ENCODE measurements around the gene HLA-DQB2.
"Not testable (repeated sequence)": the region's sequence is repeated elsewhere in the genome, so short reads cannot be mapped to it uniquely, and the experiment has no call there.

HLA-DQB2 gene

DNA sequence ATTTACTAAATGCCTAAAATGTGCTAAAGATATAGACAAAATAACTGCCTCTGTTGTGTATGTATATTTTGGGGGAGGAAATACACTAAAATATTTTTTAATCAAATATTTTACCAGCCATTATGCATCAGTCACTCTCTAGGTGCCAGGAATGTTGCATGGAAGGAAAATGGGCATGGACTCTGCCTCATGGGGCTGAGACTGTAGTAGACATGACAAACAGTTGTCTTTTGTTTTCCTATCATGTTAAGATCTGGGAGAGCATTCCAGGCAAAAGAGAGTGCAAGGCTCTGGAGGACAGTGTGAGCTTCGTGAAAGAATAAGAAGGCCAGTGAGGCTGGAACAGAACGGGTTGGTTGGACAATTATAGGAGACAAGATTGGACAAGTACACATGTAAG is 27.0 kb upstream of the HLA-DQB2 start:
- Histone ChIP-seq H3K79me2 (ENCODE audit: insufficient read depth, low read length) (no peaks in the 10 kb centered on the region), H3K9me2 (replicated peaks; ENCODE audit: insufficient read depth, low read length) (no peaks in the 10 kb centered on the region), H3K4me2 (ENCODE audit: low read depth, low read length, poor library complexity, severe bottlenecking) (no peak overlapping the region), H4K20me1 (ENCODE audit: low read depth, low read length) (no peaks in the 10 kb centered on the region), H3K9ac (ENCODE audit: low read length) (no peak overlapping the region), H2AFZ (ENCODE audit: low read depth, low read length, severe bottlenecking) (no peak overlapping the region), H3K27ac (ENCODE audit: low read depth, low read length) (no peak overlapping the region), H3F3A (ENCODE audit: insufficient read depth) (no peaks in the 10 kb centered on the region), H3K4me3 (ENCODE audit: insufficient read depth, low read length, poor library complexity, severe bottlenecking) (no peak overlapping the region), H3K27me3 (ENCODE audit: low read length) (no peaks in the 10 kb centered on the region), H3K9me3 (ENCODE audit: insufficient read depth, low read length) (no peaks in the 10 kb centered on the region), H3K36me3 (ENCODE audit: low read length) (no peaks in the 10 kb centered on the region)
- TF ChIP-seq, protein P1, sequence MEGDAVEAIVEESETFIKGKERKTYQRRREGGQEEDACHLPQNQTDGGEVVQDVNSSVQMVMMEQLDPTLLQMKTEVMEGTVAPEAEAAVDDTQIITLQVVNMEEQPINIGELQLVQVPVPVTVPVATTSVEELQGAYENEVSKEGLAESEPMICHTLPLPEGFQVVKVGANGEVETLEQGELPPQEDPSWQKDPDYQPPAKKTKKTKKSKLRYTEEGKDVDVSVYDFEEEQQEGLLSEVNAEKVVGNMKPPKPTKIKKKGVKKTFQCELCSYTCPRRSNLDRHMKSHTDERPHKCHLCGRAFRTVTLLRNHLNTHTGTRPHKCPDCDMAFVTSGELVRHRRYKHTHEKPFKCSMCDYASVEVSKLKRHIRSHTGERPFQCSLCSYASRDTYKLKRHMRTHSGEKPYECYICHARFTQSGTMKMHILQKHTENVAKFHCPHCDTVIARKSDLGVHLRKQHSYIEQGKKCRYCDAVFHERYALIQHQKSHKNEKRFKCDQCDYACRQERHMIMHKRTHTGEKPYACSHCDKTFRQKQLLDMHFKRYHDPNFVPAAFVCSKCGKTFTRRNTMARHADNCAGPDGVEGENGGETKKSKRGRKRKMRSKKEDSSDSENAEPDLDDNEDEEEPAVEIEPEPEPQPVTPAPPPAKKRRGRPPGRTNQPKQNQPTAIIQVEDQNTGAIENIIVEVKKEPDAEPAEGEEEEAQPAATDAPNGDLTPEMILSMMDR (IDR thresholded peaks at IDR 0.05; ENCODE audit: insufficient read depth, low read length, poor library complexity, severe bottlenecking), result no peak
- TF ChIP-seq EZH2phosphoT487 (conservative IDR thresholded peaks at IDR 0.05; ENCODE audit: low read length), result no peak

DNA sequence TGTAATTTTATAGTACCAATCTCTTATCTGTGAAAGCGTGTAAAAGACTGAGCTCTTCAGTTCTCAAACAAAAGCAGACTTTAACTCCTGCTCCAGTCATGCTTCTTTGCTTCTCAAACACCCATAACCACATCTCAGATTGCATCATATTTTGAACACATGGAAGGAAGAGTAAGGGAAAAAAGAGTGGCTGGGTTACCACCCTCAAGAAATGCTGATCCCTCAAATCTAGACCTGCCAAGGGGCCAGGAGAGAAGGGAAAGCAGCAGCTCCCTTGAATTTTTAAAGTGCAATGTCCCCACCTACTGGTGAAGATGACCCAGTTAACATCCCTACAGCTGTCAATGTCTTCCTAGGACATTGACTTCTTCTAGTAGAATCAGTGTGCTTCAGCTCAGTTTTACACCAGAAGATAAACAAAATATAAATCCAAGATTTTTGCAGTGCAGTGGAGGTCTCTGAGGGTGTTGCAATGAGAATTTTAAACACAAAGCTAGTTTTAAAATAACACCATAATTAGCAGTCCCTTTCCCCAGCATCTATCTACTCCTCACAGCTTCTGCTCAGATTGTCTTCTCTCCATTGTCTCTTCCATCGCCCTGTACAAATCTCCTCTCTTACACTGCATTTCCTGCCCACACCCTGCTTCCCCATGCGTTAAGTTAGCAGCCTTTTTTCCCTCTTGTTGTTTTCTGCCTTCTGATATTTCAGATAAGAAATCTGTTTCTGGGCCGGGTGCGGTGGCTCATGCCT is 22.6 kb upstream of the HLA-DQB2 start:
- Histone ChIP-seq H3K4me2 (ENCODE audit: low read depth, low read length, poor library complexity, severe bottlenecking) (no peak overlapping the region), H3K4me3 (ENCODE audit: insufficient read depth, low read length, poor library complexity, severe bottlenecking) (no peak overlapping the region), H4K20me1 (ENCODE audit: low read depth, low read length) (no peaks in the 10 kb centered on the region), H3K9ac (ENCODE audit: low read length) (no peak overlapping the region), H3K79me2 (ENCODE audit: insufficient read depth, low read length) (no peaks in the 10 kb centered on the region), H3K9me3 (ENCODE audit: insufficient read depth, low read length) (no peaks in the 10 kb centered on the region), H3K36me3 (ENCODE audit: low read length) (no peaks in the 10 kb centered on the region; the same call in 1 of the 2 replicates), H3K27ac (ENCODE audit: low read depth, low read length) (no peak overlapping the region), H3F3A (ENCODE audit: insufficient read depth) (no peaks in the 10 kb centered on the region), H3K9me2 (replicated peaks; ENCODE audit: insufficient read depth, low read length) (no peaks in the 10 kb centered on the region), H2AFZ (ENCODE audit: low read depth, low read length, severe bottlenecking) (no peak overlapping the region), H3K27me3 (ENCODE audit: low read length) (no peaks in the 10 kb centered on the region)
- TF ChIP-seq, protein P1 (IDR thresholded peaks at IDR 0.05; ENCODE audit: insufficient read depth, low read length, poor library complexity, severe bottlenecking), result peak; percentile 83
- TF ChIP-seq EZH2phosphoT487 (conservative IDR thresholded peaks at IDR 0.05; ENCODE audit: low read length), result no peak

DNA sequence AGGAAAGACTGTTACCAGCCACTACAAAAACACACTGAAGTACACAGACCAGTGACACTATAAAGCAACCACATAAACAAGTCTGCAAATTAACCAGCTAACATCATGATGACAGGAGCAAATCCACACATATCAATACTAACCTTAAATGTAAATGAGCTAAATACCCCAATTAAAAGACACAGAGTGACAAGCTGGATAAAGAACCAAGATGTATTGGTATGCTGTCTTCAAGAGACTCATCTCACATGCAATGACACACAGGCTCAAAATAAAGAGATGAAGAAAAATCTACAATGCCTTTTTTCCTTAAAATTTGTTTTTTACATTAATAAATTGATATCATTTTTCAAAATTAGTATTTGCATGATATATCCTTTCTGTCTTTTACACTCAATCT is 19.6 kb upstream of the HLA-DQB2 start:
- not testable (repeated sequence) for H3F3A ChIP-seq (ENCODE audit: insufficient read depth); H3K9ac ChIP-seq (ENCODE audit: low read length); H3K36me3 ChIP-seq (ENCODE audit: low read length); H3K27me3 ChIP-seq (ENCODE audit: low read length); H3K9me2 ChIP-seq (replicated peaks; ENCODE audit: insufficient read depth, low read length); H3K4me2 ChIP-seq (ENCODE audit: low read depth, low read length, poor library complexity, severe bottlenecking); H3K9me3 ChIP-seq (ENCODE audit: insufficient read depth, low read length); H3K79me2 ChIP-seq (ENCODE audit: insufficient read depth, low read length); H4K20me1 ChIP-seq (ENCODE audit: low read depth, low read length); H3K27ac ChIP-seq (ENCODE audit: low read depth, low read length); H2AFZ ChIP-seq (ENCODE audit: low read depth, low read length, severe bottlenecking); H3K4me3 ChIP-seq (ENCODE audit: insufficient read depth, low read length, poor library complexity, severe bottlenecking)

DNA sequence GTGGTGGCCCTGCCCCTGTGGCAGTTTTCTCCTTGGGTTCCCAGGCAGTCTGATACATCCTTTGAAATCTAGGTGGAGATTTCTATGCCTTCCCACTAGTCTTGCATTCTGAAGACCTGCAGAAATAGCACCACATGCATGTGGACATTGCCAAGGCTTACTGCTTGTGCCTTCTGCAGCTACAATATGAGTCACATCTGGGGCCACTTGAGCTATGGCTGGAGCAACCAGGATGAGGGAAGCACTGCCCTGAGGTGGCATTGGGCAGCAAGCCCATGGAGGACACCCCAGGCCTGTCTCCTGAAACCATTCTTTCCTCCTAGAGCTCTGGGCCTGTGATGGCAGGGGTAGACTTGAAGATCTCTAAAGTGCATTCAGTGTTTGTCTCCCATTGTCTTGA is 15.7 kb upstream of the HLA-DQB2 start:
- Histone ChIP-seq H3K9me3 (ENCODE audit: insufficient read depth, low read length) (no peaks in the 10 kb centered on the region), H2AFZ (ENCODE audit: low read depth, low read length, severe bottlenecking) (no peak overlapping the region), H3K4me2 (ENCODE audit: low read depth, low read length, poor library complexity, severe bottlenecking) (no peak overlapping the region), H3K79me2 (ENCODE audit: insufficient read depth, low read length) (no peaks in the 10 kb centered on the region), H3K27ac (ENCODE audit: low read depth, low read length) (no peak overlapping the region), H3K27me3 (ENCODE audit: low read length) (no peaks in the 10 kb centered on the region), H3K9me2 (replicated peaks; ENCODE audit: insufficient read depth, low read length) (no peaks in the 10 kb centered on the region), H4K20me1 (ENCODE audit: low read depth, low read length) (no peaks in the 10 kb centered on the region), H3K4me3 (ENCODE audit: insufficient read depth, low read length, poor library complexity, severe bottlenecking) (no peak overlapping the region), H3F3A (ENCODE audit: insufficient read depth) (no peaks in the 10 kb centered on the region), H3K36me3 (ENCODE audit: low read length) (no peaks in the 10 kb centered on the region), H3K9ac (ENCODE audit: low read length) (no peak overlapping the region)
- no peak for TF ChIP-seq EZH2phosphoT487 (conservative IDR thresholded peaks at IDR 0.05; ENCODE audit: low read length)
- TF ChIP-seq, protein P1 (IDR thresholded peaks at IDR 0.05; ENCODE audit: insufficient read depth, low read length, poor library complexity, severe bottlenecking), result no peak
